ENCODE measurements around the gene ATP1B3. TPM values are rescaled to one million over a fixed set of nuclear protein-coding genes. Genes with fewer than 3 reads are reported as not detected.

The ATP1B3 gene
- total and polyA plus RNA-seq, 9 donors, result 36.7 to 140 (median 51.2) TPM

DNA sequence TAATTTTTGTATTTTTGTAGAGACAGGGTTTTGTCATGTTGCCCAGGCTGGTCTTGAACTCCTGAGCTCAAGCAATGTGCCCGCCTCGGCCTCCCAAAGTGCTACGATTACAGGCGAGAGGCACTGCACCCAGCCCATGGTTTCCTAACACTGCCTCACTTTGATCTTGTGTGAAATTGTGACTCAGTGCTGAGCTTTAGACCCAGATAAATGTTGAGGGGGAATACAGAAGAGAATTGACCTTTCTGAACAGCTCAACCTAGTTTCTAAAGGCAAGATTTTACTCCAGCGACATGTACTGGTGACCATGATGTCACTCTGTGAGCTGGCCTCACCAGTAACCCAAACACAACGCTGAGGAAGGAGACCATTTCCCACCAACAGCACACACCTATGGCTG lies 73.5 kb downstream of the ATP1B3 start:
- H3K36me3 ChIP-seq, result no peaks in the 10 kb centered on the region
- H3K4me3 ChIP-seq, result no peak overlapping the region
- H3K4me1 ChIP-seq (ENCODE audit: insufficient read depth), result no peaks in the 10 kb centered on the region
- no peaks in the 10 kb centered on the region for H3K9me3 ChIP-seq
- TF ChIP-seq POLR2A (IDR thresholded peaks at IDR 0.05) (no peak), EP300 (IDR thresholded peaks at IDR 0.05) (no peak)
- TF ChIP-seq, protein P1, sequence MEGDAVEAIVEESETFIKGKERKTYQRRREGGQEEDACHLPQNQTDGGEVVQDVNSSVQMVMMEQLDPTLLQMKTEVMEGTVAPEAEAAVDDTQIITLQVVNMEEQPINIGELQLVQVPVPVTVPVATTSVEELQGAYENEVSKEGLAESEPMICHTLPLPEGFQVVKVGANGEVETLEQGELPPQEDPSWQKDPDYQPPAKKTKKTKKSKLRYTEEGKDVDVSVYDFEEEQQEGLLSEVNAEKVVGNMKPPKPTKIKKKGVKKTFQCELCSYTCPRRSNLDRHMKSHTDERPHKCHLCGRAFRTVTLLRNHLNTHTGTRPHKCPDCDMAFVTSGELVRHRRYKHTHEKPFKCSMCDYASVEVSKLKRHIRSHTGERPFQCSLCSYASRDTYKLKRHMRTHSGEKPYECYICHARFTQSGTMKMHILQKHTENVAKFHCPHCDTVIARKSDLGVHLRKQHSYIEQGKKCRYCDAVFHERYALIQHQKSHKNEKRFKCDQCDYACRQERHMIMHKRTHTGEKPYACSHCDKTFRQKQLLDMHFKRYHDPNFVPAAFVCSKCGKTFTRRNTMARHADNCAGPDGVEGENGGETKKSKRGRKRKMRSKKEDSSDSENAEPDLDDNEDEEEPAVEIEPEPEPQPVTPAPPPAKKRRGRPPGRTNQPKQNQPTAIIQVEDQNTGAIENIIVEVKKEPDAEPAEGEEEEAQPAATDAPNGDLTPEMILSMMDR (IDR thresholded peaks at IDR 0.05), result no peak
- intact Hi-C loops (cut with DNase I), result no loop called here
- no peak for DNase-seq
- no peak overlapping the region for H3K27ac ChIP-seq
- WGBS, 3 donors, result 90 to 95% (median 94%) methylated on average over 6 of the region's 6 CpGs
- H3K27me3 ChIP-seq, result no peaks in the 10 kb centered on the region

DNA sequence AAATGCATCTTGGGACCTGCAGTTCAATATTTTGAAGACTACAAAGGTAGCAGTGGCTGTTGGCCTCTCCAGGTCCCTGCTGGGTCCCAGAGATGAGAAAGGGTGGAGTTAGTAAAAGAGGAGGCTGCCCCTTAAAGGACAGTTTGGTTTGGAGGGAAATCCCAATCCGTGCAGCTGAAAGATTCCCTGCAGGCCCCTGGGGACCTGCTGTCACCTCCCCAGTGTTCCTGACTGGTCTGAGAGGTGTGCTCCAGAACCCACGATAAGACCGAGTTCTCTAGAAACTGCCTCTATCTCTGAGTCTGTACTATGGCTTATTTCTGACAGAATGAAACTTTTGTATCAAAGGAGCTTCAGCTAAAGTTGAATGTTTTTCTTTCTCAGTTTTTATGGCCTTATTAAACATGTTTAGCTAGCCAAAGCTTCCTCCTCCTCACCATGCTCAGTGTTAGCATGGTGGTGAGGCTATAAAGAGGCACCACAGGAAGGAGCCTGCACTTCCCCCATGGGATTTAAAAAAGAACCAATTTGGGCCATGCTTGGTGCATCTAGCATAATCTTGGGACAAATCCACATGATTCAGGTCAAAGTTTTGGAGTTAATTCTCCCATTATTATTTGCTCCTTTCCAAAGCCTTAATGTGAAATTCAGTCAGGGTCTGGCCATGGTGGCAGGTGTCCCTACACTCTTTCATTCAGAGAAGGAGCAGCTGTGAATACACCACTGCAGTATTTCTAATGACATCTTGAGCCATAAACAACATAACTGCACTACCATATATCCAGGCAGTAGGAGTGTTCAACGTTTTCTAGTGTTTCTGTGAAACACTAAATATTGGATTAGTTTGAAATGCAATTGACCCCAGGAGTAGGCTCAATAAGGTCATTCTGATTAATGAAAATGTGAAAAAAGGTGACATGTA lies 74.4 kb downstream of the ATP1B3 start:
- no peaks in the 10 kb centered on the region for H3K27me3 ChIP-seq
- H3K9me3 ChIP-seq, result no peaks in the 10 kb centered on the region
- no peak overlapping the region for H3K27ac ChIP-seq
- peaks cover 5% of the 10 kb centered on the region for H3K4me1 ChIP-seq (ENCODE audit: insufficient read depth)
- no peak for DNase-seq
- TF ChIP-seq EP300 (IDR thresholded peaks at IDR 0.05) (no peak), POLR2A (IDR thresholded peaks at IDR 0.05) (no peak)
- TF ChIP-seq, protein P1 (IDR thresholded peaks at IDR 0.05), result no peak
- intact Hi-C loops (cut with DNase I), result no loop called here
- H3K36me3 ChIP-seq, result no peaks in the 10 kb centered on the region
- no peak overlapping the region for H3K4me3 ChIP-seq
- 75 to 81% (median 76%) methylated on average over 4 of the region's 4 CpGs for WGBS, 3 donors

DNA sequence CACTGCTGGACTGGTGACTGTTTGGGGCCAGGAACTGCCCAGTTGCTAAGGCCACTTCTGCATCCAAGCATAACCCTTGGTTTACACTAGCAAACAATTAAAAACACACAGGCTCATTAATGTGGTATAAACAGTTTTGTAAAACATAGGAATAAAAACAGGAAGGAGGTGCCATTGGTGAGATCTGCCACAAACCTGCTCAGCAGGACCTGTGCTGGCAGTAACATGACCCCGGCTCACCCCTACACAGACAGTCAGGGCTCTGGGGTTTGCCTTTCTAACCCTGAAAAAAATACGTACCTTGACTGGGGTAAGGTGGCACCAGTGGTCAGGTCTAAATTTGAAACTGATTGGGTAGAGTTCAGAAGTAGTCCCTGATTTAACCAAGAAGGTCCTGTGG lies 76.2 kb downstream of the ATP1B3 start:
- H3K36me3 ChIP-seq, result no peaks in the 10 kb centered on the region
- H3K9me3 ChIP-seq, result no peaks in the 10 kb centered on the region
- no peaks in the 10 kb centered on the region for H3K27me3 ChIP-seq
- TF ChIP-seq POLR2A (IDR thresholded peaks at IDR 0.05), result no peak
- TF ChIP-seq EP300 (IDR thresholded peaks at IDR 0.05), result no peak
- TF ChIP-seq, protein P1 (IDR thresholded peaks at IDR 0.05), result no peak
- H3K4me1 ChIP-seq (ENCODE audit: insufficient read depth), result peaks cover 5% of the 10 kb centered on the region
- no peak for DNase-seq
- WGBS, 3 donors, result 94 to 98% (median 96%) methylated on average over 2 of the region's 2 CpGs
- H3K4me3 ChIP-seq, result no peak overlapping the region
- intact Hi-C loops (cut with DNase I), result no loop called here
- no peak overlapping the region for H3K27ac ChIP-seq

DNA sequence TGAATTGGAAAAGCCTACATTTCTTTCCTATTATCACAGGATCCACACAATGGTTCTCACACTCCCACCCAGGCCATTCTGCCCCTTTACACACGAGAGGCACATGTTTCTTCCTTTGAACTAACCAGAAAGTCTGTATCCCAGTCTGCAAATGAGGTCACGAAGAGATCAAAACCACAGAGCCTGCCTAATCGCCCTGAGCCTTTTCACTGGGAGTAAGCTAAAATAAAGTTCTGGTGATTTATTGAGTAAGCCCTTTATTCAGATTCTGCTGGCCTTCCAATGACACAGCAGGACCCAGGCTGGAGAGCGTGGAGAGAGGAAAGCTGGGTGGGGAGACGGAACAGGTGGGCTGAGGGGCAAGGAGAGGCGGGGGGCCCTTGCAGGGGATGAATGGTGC lies 78.7 kb downstream of the ATP1B3 start:
- intact Hi-C loops (cut with DNase I), result no loop called here
- H3K27me3 ChIP-seq, result no peaks in the 10 kb centered on the region
- no peak overlapping the region for H3K4me3 ChIP-seq
- no peaks in the 10 kb centered on the region for H3K9me3 ChIP-seq
- peaks cover 6% of the 10 kb centered on the region for H3K4me1 ChIP-seq (ENCODE audit: insufficient read depth)
- TF ChIP-seq, protein P1 (IDR thresholded peaks at IDR 0.05), result no peak
- no peak for TF ChIP-seq EP300 (IDR thresholded peaks at IDR 0.05)
- no peak for TF ChIP-seq POLR2A (IDR thresholded peaks at IDR 0.05)
- 19 to 29% (median 27%) methylated on average over 6 of the region's 6 CpGs for WGBS, 3 donors
- no peak for DNase-seq
- peak overlapping the region in 1 of 2 donors; percentile 33 for H3K27ac ChIP-seq
- H3K36me3 ChIP-seq, result no peaks in the 10 kb centered on the region

All from ovary (tissue), 9 donors.